ENCODE data around the gene IFITM5.
A peak's percentile ranks its signal among the peaks of the same experiment; 100 is the strongest.
"Not testable (repeated sequence)": the region's sequence is repeated elsewhere in the genome, so short reads cannot be mapped to it uniquely, and the experiment has no call there.

The IFITM5 gene

GRCh38 chr11:327581-327923 is 28.2 kb upstream of the IFITM5 start:
- no peak for DNase-seq

DNA sequence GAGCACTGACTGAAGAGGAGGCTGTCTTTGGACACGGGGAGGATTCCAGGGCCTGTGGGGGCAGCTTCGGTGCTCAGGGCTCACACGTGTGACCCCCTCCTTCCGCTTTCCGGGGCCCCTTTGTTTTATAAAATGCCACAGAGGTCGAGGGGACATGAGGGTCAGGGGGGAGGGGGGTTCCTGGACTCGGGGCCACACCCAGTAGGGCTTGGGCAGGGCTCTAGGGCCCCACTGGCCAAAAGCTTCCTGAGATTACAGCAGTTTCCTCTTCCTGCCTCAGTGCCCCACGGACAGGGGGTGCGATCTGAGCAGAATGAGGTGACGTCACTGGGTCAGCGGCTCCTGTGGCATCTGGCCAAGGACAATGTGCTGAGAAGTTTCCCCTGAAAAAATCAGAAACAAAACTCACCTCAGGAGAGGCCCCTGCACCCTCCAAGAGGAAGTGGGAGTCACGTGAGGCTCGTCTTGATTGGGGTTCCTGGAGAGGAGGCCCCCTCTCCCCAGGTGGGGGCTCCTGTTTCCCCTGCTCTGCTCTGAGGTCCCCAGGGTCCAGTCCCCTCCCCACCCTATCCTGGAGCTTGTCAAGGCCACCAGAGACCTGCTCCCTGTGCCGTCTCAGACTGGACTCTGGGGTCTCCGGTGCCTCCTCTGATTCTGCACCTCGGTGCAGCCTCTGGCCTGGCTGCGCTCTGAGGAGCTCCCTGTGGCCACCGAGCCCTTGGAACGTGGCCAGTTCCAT is 27.7 kb upstream of the IFITM5 start:
- DNase-seq: peak; percentile 81

DNA sequence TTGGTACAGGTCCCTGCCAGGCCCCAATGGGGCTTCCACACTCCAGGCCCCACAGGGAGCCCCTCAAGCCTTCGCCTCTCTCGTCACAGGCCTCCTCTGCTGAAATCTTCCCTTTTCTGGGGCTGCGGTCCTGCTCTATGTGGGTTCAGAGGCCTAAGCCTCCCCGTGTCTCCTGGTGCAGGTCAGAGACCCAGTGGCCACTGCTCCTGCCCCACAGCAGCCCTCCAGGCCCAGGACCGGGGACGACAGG is 27.2 kb upstream of the IFITM5 start:
- DNase-seq: no peak

DNA sequence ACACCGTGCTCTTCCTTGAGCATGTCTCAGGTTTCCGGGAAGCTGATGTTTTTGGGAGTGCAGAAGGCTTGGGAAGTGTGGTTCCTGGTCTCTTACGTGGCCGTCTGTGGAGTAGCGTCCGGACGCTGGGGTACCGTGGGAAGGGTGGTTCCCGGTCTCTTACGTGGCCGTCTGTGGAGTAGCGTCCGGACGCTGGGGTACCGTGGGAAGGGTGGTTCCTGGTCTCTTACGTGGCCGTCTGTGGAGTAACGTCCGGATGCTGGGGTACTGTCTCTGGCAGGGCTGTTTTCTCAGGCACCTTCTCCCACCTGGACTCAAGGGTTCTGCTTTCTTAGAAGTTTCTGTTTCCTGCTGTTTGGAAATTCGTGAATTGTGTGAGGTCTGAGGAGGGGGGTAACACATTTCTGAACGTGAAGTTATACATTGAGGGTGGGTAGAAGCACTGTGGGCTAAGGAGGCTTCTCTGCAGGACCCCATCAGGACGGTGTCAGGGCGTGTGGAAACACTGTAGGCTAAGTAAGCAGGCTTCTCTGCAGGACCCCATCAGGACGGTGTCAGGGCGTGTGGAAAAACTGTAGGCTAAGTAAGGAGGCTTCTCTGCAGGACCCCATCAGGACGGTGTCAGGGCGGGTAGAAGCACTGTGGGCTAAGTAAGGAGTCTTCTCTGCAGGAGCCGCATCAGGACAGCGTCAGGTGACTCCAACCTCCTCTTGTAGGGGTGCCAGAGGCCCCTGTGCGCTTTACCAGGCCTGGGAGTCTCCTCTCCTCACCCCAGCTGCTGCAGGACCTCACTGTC is 26.7 kb upstream of the IFITM5 start:
- DNase-seq: no peak

GRCh38 chr11:324593-325517 is 25.5 kb upstream of the IFITM5 start:
- DNase-seq: not testable (repeated sequence)

- no peak for DNase-seq
Observed at GRCh38 chr11:324156-324555, 24.8 kb upstream of the IFITM5 start.

DNA sequence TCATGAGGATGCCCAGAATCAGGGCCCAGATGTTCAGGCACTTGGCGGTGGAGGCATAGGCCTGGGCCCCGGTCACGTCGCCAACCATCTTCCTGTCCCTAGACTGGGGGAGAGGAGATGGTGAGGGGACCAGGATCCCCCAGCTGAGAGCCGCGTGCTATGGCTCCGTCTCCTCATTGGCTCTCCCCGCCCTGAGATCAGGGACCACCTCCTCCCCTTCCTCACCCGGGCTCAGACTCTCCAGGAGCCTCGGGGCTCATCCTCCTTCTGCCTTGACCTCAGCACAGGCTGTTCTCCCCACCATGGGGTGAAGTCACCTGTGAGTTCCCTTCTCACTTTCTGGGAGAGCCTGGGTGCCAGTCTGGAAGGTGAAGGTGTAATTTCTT is 20.6 kb upstream of the IFITM5 start:
- not testable (repeated sequence) for DNase-seq

DNA sequence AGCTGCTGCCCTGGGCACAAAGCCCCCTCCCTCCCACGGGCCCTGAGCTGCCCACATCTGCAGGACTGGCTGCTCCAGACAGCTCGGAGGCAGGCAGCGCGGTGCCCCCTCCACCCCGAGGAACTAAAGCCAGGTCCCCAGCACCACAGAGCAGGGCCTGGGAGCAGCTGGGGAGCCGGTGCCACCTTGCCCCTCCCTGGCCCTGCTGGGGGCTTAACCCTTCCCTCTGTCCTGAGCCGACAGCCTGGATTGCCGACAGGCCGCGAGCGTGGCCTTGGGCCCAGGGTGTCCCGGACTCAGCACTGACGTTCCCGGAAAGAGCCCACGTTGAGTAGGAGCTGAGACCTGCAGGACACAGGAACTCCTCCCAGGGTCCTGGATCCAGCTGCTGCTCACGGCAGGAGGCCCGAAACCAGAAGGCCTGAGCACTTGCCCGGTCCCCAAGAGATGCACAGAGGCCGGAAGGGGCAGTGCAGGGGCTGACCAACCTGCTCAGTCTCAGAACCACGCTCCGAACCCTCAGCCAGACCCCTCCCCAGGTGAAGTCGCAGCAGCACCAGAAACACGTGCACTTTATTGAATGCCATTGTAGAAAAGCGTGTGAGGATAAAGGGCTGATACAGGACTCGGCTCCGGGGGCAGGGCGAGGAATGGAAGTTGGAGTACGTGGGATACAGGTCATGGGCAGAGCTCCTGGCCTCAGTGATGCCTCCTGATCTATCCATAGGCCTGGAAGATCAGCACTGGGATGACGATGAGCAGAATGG is 20.0 kb upstream of the IFITM5 start:
- not testable (repeated sequence) for DNase-seq

DNA sequence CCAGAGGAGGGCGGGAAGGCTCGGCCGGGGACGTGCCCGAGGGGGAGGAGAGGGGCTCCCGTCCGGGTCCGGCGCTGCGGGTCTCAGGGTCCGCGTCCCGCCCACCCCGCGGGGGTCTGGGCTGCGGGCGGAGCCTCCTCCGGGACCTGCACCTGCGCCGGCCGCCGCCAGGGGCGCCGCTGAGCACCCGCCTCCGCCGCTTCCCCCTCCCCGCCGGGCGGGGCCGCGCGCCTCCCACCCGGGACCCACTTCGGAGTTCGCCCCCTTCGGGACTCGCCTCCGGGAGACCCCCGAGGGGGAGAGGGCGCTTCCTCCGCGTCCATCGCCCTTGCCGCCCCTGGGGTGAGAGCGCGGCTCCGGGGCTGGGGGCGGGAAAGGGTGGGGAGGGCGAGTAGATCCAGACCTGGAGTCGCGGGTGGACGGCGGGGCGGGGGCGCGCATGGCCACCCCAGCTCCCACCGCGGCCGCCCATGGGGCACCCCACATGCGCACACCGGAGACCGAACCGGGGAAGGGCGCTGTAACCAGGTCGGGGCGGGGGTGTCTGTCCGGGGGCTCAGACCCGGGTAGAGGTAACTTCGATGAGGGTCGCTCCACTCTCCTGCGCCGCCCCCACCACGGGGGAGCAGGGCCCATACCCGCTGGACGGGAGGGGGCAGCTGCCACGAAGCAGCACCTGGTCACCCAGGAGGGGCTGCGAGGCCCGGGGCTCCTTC is 19.2 kb upstream of the IFITM5 start:
- DNase-seq: not testable (repeated sequence)

- DNase-seq: not testable (repeated sequence)
Observed at GRCh38 chr11:317668-318404, 18.5 kb upstream of the IFITM5 start.

- no peak for DNase-seq
Observed at GRCh38 chr11:316891-317301, 17.6 kb upstream of the IFITM5 start.

- DNase-seq: peak; percentile 43
Observed at GRCh38 chr11:316031-316701, 16.8 kb upstream of the IFITM5 start.

DNA sequence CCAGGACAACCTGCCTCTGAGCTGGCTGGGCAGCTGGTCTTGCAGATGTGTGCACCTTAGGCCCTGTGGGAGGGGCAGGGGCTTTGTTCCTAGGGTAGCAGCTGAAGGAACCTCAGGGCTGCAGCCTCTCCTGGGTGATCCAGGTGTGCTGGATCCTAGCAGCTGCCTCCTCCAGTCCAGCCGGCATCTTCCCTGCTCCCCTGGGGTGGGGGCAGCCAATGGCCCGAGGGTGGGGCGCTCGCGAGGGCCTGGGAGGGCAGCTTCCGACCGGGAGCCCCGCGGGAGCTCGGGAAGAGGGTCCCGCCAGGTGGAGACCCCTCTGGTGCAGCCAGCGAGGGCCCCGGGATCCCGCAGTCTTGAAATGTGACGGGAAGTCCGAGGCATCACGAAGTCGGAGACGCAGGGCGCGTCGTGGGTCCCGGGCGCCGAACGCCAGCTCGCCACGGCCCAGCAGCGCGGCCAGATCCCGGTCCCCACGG is 16.2 kb upstream of the IFITM5 start:
- no peak for DNase-seq

DNA sequence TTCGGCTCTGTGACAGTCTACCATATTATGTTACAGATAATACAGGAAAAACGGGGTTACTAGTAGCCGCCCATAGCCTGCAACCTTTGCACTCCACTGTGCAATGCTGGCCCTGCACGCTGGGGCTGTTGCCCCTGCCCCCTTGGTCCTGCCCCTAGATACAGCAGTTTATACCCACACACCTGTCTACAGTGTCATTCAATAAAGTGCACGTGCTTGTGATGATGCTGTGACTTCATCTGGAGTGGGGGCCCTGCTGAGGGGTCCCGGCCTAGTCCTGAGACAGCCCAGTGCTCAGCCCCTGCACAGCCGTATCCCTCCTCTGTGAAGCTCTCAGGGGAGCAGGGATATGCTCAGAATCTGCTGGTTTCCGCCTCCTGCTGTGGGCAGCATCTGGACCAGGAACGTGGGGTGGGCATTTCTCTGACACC is 15.7 kb upstream of the IFITM5 start:
- peak; percentile 36 for DNase-seq

GRCh38 chr11:314554-314875 is 15.2 kb upstream of the IFITM5 start:
- DNase-seq: not testable (repeated sequence)

DNA sequence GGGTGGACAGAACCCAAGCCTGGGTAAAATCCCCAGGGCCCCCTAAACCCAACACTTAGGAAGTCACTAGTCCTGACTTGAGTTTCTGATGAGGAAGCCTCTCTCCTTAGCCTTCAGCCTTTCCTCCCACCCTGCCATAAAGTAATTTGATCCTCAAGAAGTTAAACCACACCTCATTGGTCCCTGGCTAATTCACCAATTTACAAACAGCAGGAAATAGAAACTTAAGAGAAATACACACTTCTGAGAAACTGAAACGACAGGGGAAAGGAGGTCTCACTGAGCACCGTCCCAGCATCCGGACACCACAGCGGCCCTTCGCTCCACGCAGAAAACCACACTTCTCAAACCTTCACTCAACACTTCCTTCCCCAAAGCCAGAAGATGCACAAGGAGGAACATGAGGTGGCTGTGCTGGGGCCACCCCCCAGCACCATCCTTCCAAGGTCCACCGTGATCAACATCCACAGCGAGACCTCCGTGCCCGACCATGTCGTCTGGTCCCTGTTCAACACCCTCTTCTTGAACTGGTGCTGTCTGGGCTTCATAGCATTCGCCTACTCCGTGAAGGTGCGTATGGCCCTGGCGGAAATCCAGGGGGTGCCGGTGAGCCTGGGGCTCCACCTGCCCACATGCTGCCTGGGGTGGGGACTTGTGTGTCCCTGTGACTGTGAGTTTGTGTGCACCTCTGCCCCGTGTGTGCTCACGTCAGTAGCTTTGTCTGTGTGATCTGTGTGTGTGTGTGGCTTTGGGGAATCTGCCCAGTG is 14.6 kb upstream of the IFITM5 start, which contains the start of gene IFITM1:
IFITM1 (plus strand) TSS at position 254 of the 767 bp plus-strand sequence; CDS start at position 385, 131 bp downstream.
- DNase-seq: peak; percentile 89

DNA sequence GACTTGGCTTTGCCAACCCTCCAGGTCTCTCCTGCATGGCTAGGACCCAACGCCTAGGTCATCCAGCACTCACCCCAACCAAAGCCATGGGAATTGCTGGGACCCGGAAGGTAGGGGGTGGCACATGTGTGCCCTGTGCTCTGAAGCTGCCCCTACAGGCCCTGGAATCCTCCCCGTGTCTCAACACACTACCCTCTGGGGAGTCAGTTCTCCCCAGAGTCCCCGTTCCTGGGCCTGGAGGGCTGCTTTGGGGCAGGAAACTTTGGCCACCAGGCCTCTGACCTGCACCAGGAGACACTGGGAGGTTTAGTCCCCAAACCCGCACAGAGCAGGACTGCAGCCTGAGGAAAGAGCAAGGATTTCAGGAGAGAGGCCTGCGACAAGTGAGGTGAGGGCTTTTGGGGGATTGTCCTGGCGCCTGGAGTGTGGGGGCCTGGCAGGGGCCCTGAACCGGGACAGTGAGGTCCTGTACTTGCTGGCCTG is 14.0 kb upstream of the IFITM5 start:
- DNase-seq: no peak

GRCh38 chr11:312092-312816 is 12.9 kb upstream of the IFITM5 start:
- DNase-seq: peak; percentile 55

Measured in activated CD4-positive, alpha-beta T cell treated with anti-CD3 and anti-CD28 coated beads, Interleukin-10, Interleukin-2, amounts not matched to agents 100 ng/mL and 50 ng/mL, durations not matched to agents 16 hours and 8 hours (primary cell).